DND-41 (cell line): Measurements from ENCODE around the gene BMPER.

Experiments used
- EZH2 ChIP-seq: IDR thresholded peaks from 3 replicates; pipeline ENCODE4 v1.6.1; 2012; ENCODE audit warnings: borderline replicate concordance, low read depth, mild to moderate bottlenecking, moderate library complexity, low read length, inconsistent platforms; ENCODE audit not compliant: severe bottlenecking
- TF ChIP-seq, protein P1 (sequence below): IDR thresholded peaks from 2 replicates; pipeline ENCODE4 v1.5.1; 2012; ENCODE audit warnings: borderline replicate concordance, low read length, moderate library complexity, mild to moderate bottlenecking; ENCODE audit not compliant: poor library complexity, severe bottlenecking; ENCODE audit errors: extremely low read depth

DNA sequence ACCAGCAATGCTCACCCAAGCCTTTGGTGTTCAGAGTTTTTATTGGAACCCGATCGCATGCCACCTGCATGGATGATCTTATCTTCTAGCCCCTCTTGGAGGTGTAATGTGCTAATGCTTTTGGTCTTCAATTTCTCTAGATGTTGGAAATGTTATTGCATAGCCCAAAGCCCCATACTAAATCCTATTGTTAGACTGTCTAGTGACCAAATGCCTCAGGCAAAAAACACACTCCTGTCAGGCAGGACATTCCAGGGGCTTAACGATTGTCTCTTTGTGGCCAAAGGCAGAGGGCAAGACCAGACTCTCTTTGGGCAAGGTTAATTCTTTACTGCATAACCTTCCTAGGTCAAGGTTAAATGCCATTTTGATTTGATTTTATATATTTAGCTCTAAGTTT is 187.9 kb downstream of the BMPER start:
- TF ChIP-seq, protein P1, sequence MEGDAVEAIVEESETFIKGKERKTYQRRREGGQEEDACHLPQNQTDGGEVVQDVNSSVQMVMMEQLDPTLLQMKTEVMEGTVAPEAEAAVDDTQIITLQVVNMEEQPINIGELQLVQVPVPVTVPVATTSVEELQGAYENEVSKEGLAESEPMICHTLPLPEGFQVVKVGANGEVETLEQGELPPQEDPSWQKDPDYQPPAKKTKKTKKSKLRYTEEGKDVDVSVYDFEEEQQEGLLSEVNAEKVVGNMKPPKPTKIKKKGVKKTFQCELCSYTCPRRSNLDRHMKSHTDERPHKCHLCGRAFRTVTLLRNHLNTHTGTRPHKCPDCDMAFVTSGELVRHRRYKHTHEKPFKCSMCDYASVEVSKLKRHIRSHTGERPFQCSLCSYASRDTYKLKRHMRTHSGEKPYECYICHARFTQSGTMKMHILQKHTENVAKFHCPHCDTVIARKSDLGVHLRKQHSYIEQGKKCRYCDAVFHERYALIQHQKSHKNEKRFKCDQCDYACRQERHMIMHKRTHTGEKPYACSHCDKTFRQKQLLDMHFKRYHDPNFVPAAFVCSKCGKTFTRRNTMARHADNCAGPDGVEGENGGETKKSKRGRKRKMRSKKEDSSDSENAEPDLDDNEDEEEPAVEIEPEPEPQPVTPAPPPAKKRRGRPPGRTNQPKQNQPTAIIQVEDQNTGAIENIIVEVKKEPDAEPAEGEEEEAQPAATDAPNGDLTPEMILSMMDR: no peak
- no peak for TF ChIP-seq EZH2
